HG03354 (cell line): ENCODE results near the gene LMO2.
"Not testable (repeated sequence)": the region's sequence is repeated elsewhere in the genome, so short reads cannot be mapped to it uniquely, and the experiment has no call there.

Source experiments
- ATAC-seq: cut with Tn5 transposase; IDR thresholded peaks from one replicate; pipeline ENCODE4 v1.9.1; 2021; ENCODE audit warnings: mild to moderate bottlenecking; ENCODE audit not compliant: unreplicated experiment, poor library complexity, severe bottlenecking

Gene LMO2

DNA sequence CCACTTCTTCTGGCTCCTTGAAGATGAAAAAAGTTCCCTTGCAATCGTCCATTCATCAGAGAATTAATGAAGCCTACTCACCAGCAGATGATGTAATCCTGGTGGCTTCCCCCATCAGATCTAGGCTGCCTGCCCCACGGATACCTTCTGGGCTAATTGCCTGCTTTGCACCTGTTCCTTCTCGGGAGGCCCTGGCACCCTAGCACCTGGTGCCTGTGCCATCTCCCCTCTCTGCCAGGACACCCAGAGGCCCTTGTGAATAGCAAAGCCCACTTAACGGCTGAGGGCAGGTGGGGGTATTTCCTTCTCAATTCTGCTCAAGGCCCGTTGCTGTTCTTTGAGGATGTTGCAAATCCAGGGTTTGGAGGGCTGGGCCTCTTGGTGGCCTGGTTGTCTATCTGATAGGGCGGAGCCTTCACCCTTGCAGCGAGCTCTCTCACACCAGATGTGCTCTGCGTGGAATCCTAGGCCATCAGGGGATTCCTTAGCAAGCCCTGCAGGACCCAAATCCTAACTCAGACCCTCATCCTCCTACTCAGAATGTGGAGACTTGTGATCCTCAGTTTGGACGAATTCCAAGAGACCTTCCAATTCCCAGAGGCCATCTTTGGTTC, at the start of gene LMO2:
Gene LMO2, minus strand, starts transcription at position 363 of the 614 bp plus-strand sequence. CDS start 22,360 bp downstream, outside the sequence.
- peak; percentile 45 for ATAC-seq

DNA sequence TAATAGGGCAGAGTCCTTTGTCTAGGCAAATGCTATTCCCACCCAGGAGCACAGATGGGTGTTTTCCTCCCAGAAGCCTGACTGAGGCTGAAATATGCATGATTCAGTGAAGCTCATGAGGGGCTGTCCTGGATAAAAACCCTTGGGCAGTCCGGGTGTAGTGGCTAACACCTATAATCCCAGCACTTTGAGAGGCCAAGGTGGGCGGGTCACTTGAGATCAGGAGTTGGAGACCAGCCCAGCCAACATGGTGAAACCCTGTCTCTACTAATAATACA, 48.6 kb upstream of the LMO2 start:
- ATAC-seq: no peak

DNA sequence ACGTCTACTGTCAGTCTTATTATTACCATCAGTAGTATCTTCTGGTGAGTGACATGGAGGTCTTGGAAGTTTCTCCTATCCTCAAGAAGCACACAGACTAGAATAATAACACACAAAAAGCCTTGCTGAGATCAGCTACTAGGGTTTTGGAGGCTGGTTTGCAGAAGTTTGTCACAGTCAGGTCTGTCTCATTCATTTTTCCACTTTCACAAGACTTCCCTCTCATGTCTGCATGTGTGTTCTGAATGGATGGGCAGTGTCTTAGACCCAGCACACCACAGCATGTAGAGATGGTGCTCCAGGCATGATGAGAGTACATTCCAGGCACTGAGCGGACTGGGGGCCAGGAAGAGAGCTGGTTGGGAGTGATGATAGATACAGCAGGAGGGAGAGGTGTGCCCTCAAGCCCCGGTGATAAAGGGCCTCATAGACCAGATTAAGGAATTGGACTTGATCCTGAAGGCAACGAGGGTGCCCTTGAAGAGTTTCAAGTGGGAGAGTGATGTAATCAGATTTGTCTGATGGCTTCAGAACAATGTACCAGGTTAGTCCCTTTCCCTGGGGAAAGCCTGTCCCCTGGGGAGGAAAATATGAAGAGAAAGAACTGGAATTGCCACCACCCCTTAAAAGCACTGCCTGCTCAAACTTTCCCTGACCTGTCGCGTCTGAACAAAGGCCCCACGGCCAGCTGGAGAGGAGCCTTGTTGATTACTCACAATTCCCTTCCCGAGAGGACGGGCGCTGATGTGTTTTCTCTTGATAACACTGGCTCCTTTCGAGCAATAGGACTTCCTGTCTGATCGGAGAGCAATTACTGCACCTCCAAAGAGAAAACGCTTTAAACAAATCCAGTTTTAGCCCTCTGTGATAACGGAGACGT, 45.1 kb upstream of the LMO2 start:
- no peak for ATAC-seq

DNA sequence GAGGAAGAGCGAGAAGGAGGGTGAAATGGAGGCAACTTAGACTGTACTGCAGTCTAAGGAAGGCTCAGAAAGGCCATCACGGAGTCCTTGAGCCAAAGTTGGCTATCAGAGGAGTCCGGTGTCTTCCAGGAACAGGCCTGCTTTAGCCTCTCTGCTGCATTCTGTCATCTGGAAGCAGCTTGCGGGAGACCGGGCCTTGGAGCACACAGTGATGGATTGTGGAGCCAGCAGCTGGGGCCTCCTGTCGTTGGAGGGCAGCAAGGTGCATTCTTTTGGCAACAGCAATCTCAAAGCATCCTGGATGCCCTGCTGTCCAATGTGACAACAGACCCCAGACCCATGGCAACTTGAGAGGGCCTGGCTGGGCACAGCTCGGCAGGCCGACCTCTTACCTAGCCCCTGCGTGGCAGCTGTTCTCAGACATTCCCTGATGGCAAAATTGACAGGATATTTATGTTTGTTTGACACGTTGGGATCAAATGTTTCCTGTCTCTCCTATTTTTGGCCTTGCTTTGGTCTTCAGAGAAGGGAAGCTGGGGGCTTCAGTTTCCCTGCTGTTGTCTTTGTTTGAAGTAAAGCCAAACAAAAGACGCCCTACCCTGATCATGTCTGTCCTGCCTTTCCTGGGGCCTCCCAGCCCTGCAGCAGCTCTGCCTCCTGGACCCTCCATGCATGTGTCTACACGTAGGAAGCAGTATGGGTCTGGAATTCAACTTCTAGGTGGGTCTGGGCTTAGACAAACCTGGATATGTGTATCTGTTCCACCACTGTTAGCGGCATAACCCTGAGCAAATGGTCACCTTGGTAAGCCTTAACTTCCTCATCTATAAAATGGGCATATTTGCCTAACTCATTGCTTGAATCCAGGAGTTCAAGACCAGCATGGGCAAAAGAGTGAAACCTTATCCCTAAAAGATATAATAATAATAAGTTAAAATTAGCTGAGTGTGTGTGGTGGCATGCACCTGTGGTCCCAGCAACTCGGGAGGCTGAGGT, 43.9 kb upstream of the LMO2 start:
- ATAC-seq: no peak

DNA sequence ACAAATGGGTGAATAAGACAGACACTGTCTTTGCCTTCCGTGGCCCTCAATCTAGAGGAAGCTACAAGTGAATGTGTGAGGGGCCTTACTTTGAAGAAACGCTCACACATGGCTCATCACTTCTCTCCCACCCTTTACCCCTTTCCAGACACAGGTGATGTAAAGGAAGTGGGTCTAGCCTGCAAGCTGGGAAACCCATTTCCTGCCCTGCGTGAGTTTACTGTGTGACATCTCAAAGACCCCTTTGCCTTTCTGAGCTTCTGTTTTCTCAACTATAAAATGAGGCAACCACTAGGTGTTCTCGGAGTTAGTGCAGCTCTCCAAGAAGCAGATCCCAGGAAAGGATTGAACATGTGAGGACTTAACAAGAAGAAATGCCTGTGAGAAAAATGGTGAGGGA, 43.1 kb upstream of the LMO2 start:
- no peak for ATAC-seq

DNA sequence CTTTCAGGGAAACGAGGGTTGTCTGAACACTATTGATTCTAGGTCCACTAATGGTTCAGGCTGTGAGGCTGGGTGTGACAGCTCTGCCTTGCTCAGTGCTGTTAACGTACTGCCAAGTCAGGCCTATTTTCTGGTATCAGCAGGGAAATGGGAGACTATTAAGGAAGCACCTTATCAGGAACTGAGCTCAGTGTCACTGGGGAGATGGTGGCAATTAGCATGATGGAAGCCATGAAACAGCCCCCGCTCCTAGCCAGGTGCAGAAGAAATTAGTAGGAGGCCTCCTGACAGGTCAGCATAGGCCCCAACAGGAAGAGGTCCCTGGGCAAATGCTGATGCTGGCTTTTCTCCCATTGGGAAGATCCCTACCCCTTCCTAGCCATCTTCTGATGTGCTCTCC, 42.6 kb upstream of the LMO2 start:
- ATAC-seq: no peak

DNA sequence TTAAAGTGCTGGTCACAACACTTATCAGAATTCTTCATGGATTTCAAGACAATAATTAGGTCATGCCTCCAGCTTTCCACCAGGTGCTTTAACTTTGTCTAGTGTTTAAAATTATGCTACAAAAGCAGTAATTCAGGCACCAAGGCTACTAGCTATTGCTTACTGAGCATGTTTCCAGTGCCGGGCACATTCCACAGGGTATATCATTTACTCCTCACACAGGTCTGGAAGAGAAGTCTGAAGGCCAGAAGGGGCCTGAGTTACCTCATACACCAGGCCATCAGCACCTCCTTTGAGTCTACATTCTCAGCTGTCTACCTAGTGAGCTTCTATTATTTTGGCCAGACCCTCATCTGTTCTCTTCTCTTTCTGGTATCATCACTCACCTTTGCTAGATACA, 41.7 kb upstream of the LMO2 start:
- ATAC-seq: no peak

DNA sequence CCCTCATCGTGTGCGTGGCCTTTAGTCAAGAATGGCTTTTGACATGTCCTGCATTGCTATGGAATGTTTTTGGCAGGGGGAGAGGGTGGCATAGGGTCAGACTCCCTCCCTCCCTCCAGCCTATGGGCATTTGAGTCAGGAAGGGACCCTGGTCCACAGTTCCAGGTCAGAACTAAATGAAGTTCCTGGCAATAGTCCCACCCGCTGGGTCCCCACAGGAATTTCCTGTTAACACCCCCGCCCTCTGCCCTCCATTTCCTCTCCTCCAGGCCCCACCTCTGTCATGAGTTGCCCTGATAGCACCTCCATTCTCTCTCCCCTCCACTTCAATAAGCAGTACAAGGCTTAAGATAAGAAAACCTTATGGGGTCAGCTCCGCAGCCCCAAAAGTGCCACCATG, 40.8 kb upstream of the LMO2 start:
- no peak for ATAC-seq

DNA sequence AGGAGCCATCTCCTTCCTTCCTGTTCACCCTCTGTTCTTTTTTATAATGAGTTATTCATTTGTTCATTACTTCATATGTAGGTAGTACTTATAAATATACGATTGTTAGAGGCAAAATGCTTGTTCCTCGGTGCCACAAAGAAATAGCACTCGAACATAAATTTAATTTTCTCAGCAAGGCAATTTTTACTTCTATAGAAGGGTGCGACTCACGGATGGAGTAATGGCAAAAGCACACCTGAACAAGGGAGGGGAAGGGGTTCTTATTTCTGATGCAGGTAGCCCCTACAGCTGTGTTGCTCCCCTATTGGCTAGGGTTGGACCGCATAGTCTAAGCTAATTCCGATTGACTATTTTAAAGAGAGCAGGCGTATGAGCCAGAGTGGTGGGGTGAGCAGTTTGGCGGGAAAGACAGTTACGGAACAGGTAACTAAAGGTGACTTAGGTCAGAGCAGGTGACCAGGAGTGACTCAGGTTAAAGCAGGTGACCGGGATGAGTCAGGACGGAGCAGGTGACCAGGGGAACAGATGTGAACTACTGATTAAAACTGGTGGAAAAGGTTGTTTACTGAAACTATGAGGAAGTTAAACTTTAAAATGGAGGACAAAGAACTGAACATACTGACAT, 40.0 kb upstream of the LMO2 start:
- not testable (repeated sequence) for ATAC-seq

DNA sequence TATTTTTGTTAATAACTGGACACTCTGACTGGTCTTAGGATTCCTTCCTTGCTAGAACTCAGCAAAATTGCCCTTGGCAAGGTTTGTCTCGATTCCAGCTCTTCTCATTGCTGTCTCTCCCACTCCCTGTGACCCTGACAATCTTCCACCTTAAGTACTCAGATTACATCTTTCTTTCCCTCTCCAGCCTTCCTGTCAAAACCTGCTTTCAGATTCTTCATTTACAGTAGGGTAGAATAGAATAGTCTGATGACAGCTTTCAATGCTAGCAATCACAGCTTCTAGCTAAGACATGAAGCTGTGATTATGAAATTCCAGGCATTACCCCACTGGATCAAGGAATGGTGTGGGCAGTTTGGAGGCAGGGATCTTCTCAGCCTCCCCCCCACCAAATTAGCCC, 39.2 kb upstream of the LMO2 start:
- no peak for ATAC-seq

DNA sequence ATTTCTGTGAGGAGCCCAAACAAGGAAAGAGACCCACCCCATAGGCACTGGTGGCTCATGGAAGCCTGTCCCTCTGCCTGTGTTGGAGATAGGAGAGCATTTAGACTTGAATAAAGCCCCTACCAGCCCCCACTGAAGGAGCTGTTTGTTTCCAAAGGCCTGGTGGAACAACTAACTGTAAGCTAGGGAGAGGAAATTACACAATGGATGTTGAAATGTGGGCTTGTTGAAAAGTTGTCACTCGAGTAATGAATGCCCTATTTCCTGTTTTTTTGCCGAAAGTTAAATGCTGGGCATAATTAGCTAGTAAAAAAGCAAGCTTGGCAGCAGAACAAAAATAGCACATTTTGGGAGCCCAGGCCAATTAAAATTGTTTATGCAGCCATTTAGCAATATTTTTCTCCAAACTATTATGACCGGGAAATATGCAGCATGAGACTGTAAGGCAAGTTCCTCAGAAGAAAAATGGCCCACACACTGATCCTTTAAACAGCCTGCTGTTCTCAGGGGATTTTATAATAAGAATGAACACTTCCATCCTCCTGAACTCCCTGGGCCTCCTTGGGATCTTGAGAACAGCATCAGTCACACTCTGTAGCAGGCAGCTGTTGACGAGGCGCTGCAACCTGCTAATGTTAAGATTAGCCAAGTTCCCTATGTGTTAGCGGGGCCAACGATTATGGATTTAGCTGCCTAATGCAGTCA, 38.6 kb upstream of the LMO2 start:
- no peak for ATAC-seq

DNA sequence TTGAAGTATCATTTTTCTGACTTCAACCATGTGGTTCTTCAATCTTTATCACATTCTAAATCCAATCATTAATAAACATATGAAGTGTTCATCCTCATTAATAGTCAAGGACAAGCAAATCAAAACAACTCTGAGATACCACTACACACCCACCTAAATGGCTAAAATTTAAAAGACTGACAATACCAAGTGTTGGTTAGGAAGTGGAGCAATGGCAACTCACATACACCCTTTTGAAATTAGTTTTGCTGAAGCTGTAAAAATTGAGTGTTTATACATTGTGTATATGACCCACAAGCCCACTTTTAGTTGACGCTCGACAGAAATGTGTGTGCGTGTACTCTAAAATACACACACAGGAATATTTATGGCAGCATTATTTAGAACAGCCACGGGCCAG, 36.7 kb upstream of the LMO2 start:
- no peak for ATAC-seq

DNA sequence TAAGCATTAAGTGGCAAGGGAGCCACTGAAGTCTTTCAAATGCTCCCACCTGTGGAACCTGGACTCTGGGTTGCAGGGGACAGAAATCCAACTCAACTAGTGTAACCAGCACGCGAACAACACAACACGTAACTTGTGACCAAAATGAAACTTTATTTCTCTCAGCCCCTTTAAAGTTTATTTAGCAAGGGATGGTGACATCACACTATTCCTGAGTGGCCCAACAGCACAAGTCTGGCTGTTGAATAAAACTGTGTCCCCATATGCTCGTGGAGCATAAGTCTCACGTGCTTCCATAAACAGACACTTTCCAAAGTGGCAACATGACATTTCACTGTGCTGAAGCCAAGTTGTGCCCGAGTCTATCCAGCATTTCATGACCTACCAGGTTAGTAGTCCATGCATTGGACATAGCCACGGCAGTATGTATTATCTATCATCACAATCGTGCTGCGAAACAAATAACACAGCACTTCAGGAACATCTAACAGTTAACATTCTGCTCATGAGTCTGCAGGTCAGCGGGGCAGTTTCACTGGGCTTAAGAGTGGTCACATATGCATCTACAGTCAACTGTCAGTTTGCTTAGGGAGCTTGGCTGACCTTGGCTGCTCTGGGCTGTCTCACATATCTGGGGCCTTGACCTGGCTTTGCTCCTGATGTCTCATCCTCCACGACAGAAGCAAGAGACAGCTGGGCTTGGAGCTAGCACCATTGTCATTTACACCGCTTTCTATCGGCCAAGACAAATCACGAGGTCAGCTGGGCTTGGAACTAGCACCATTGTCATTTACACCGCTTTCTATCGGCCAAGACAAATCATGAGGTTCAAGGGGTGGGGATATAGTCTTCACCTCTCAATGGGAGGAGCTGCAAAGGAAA, 35.0 kb upstream of the LMO2 start:
- ATAC-seq: no peak

DNA sequence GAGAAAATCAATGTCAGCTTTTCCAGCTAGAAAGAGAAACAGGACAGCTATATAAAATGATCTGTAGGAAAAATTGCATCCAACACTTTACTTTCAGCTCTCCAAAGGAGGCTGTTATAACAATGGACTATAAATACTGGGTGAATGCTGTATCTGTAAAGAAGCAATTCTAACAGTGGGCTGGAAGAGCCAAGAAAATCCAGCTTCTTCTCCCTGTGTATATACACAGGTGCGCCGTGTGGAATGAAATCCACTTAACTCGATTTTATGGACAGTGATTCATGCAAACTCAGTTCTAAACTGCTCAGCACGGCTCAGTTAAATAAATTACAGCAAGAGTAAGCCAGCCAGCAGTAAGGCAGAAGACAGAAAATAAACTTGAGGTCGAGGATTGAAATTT, 32.5 kb upstream of the LMO2 start:
- no peak for ATAC-seq

DNA sequence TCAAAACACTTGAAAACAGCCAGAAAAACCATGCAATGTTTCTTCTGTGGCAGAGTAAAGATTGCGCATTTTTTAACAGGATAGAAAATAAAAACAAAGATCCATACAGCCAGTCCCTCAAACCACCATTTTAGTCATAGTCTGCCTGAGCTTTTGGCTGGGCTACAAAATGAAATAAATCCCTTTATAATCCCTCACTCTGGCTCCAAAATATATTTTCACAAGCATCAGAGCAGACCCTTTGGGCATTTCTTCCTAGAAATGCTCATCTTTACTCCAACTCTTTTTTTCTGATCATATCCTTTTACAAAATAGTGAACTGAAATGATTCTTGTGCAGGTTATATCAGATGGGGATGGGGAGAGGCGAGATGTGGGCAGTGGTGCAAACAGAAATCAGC, 31.8 kb upstream of the LMO2 start:
- no peak for ATAC-seq

DNA sequence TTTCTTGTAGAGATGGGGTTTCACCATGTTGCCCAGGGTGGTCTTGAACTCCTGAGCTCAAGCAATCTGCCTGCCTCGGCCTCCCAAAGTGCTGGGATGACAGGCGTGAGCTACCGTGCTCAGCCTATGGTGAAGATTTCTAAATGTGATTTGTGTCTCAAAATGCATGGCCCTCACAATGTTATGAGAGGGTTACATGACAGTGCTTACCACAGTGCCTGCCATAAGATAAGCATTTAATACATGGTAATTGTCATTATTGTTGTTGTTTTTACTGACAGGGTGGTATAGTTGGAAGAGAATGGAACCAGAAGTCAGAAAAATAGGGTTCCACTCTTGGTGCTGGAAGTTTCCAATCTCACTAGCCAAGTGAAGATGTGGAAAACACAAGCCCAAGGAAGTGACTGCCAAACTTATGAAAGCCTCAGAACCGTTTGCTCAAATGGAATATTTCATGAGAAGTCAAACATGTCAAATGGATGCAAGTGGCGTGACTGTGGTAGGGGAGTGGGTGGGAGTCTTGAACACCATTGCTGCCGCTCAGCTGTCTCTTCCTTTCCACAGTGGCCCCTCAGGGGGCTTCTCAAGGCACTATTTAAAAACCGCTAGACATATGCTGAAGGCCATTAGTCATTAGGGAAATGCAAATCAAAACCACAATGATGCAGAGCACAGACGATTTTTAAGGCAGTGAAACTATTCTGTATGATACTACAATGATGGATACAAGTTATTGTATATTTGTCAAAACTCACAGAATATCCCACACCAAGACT, 29.1 kb upstream of the LMO2 start:
- peak; percentile 93 for ATAC-seq

DNA sequence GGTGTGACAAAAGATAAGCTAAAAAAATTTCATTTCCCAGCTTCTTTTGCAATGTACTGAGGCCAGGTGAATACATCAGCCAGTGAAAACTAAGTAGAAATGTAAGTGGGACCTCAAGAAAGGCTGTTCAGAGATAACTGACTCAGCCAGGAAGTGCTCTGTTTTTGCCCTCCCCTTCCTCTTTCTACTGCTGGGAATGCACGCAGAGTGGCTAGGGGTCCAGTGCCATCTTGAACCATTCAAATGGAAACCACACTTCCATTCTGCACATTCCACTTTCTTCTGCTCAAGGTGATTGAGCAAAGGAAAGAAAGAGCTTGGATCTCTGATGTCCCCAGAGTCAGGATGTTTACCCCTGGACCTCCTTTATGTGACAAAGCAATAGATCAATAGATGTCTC, 27.8 kb upstream of the LMO2 start:
- ATAC-seq: no peak

DNA sequence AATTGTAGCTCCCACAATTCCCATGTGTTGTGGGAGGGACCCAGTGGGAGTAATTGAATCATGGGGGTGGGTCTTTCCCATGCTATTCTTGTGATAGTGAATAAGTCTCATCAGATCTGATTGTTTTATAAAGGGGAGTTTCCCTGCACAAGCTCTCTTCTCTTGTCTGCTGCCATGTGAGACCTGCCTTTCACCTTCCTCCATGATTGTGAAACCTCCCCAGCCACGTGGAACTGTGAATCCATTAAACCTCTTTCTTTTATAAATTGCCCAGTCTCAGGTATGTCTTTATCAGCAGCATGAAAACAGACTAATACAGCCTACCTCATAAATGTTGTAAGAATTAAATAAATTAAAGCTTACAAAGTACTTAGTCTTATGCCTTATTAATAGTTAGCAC, 25.5 kb upstream of the LMO2 start:
- ATAC-seq: not testable (repeated sequence)
